Gastrocnemius medialis (tissue), 4 donors: Measurements from ENCODE around the gene SLC15A3. TPM values are rescaled to one million over a fixed set of nuclear protein-coding genes. Genes with fewer than 3 reads are reported as not detected.

ENCODE experiments used
- ATAC-seq, 2 donors: fragments of 150-250 bp; one replicate each; pipeline ENCODE4 v1.9.1; 2016
- DNase-seq, 2 donors: peaks; one replicate each; pipeline ENCODE4 v3.0.0-alpha.2; 2019
- H3K27ac ChIP-seq, 4 donors: fragments of 200-600 bp; sonication (generic); 1 replicate in 1 of 4; 2 replicates in 3 of 4; pipeline ENCODE4 v1.5.1; 2016 to 2018; ENCODE audit warnings: mild to moderate bottlenecking in 2 of 4, moderate library complexity in 1 of 4
- H3K27me3 ChIP-seq, 3 donors: fragments of 200-600 bp; sonication (generic) in 2 of 3; 1 replicate in 1 of 3; 2 replicates in 2 of 3; pipeline versions ENCODE4 v1.5.1 to v1.6.0; 2016 to 2019; ENCODE audit warnings: mild to moderate bottlenecking in 1 of 3, moderate library complexity in 1 of 3
- H3K36me3 ChIP-seq, 2 donors: fragments of 200-600 bp; sonication (generic) in 1 of 2; one replicate each; pipeline ENCODE4 v1.5.1; 2017 to 2018
- H3K4me1 ChIP-seq, 2 donors: fragments of 200-600 bp; sonication (generic) in 1 of 2; one replicate each; pipeline ENCODE4 v1.5.1; 2016 to 2017; ENCODE audit warnings: mild to moderate bottlenecking in 2 of 2
- H3K4me3 ChIP-seq, 4 donors: fragments of 200-600 bp; sonication (generic) in 3 of 4; 1 replicate in 1 of 4; 2 replicates in 3 of 4; pipeline ENCODE4 v1.5.1; 2016 to 2019; ENCODE audit warnings: mild to moderate bottlenecking in 2 of 4
- H3K9me3 ChIP-seq, 3 donors: fragments of 200-600 bp; sonication (generic) in 2 of 3; 1 replicate in 1 of 3; 2 replicates in 2 of 3; pipeline ENCODE4 v1.5.1; 2016 to 2019
- CTCF ChIP-seq, 5 experiments: fragments of 450-650 bp in 3 of 5; fragments of 200-600 bp in 2 of 5; sonication (generic) in 2 of 5; IDR thresholded peaks in 4 of 5; conservative IDR thresholded peaks in 1 of 5; 1 replicate in 4 of 5; 2 replicates in 1 of 5; pipeline ENCODE4 v1.5.1; 2016 to 2019; ENCODE audit warnings: antibody characterized with exemption in 5 of 5, mild to moderate bottlenecking in 3 of 5, moderate library complexity in 3 of 5
- POLR2A ChIP-seq, 2 donors: fragments of 450-650 bp; IDR thresholded peaks; one replicate each; pipeline ENCODE4 v1.6.1; 2017; ENCODE audit warnings: antibody characterized with exemption in 2 of 2, mild to moderate bottlenecking in 2 of 2, moderate library complexity in 2 of 2
- in situ Hi-C, 4 donors: fragments of 200-750 bp; cut with MboI; loops; one replicate each; pipeline versions ENCODE4 v1.15.0 to v1.8.0; 2017; ENCODE audit warnings: low sequenced_read_pairs in 4 of 4
- intact Hi-C: fragments of 100-400 bp; cut with DNase I; formaldehyde crosslinking; loops from one replicate; pipeline ENCODE4 v1.15.1; 2023; ENCODE audit warnings: low total_unique reads
- total RNA-seq, 4 donors: library from RNA; depleted of rRNA; stranded (reverse); fragments of >200 nt; gene quantifications; one replicate each; pipeline versions ENCODE4 v1.1.0 to v1.2.3, GENCODE V29; 2016

The SLC15A3 gene
- total RNA-seq, 4 donors from 2014 or later = 2.8 to 6.9 (median 6.0) TPM

DNA sequence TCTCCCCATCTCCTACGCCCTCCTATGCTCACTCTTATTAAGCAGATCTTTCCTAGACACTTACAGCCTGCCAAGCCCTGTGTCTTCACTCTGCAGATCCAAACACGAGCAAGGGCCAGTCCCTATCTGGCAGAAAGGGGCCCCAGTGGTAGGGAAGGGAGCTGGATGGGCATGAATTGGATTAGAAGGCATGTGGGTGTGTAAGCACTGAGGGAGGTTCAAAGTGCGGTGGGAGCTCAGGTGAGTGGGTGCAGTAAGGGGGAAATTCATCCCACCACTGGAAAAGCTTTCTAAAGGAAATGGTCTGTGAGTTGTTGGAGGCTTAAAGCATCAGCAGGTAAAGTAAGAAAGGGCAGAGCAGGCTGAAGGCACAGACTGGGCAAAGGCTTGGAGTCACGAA is 22.2 kb downstream of the SLC15A3 start:
- peaks cover 0 to 7% of the 10 kb centered on the region in 2 donors for H3K4me1 ChIP-seq
- DNase-seq = no peak
- H3K27ac ChIP-seq = no peak overlapping the region
- H3K36me3 ChIP-seq = no peaks in the 10 kb centered on the region
- H3K27me3 ChIP-seq = peaks cover 10 to 26% (median 18%) of the 10 kb centered on the region in 3 donors
- in situ Hi-C loops (no loop called here), intact Hi-C loops (no loop called here)
- H3K9me3 ChIP-seq = no peaks in the 10 kb centered on the region
- no peak overlapping the region for H3K4me3 ChIP-seq
- no peak for ATAC-seq
- TF ChIP-seq POLR2A (IDR thresholded peaks at IDR 0.05) = no peak
- no peak for TF ChIP-seq CTCF (IDR thresholded peaks at IDR 0.05 in 4 of 5, conservative IDR thresholded peaks at IDR 0.05 in 1 of 5)

GRCh38 chr11:60928563-60929001 is 23.4 kb downstream of the SLC15A3 start:
- in situ Hi-C loops (no loop called here), intact Hi-C loops (no loop called here)
- ATAC-seq (no peak), DNase-seq (peak in 1 of 2 donors; percentile 10)
- H3K4me1 ChIP-seq = peaks cover 6 to 16% of the 10 kb centered on the region in 2 donors
- H3K27me3 ChIP-seq = peaks cover 10 to 29% (median 21%) of the 10 kb centered on the region in 3 donors
- H3K4me3 ChIP-seq = no peak overlapping the region
- H3K9me3 ChIP-seq = no peaks in the 10 kb centered on the region
- H3K27ac ChIP-seq = no peak overlapping the region
- no peak for TF ChIP-seq CTCF (IDR thresholded peaks at IDR 0.05 in 4 of 5, conservative IDR thresholded peaks at IDR 0.05 in 1 of 5)
- no peak for TF ChIP-seq POLR2A (IDR thresholded peaks at IDR 0.05)
- H3K36me3 ChIP-seq = no peaks in the 10 kb centered on the region

GRCh38 chr11:60927600-60927999 is 24.4 kb downstream of the SLC15A3 start:
- Histone ChIP-seq H3K4me1 (peaks cover 6 to 16% of the 10 kb centered on the region in 2 donors), H3K36me3 (peaks cover 0 to 5% of the 10 kb centered on the region in 2 donors), H3K27me3 (peaks cover 10 to 29% (median 21%) of the 10 kb centered on the region in 3 donors), H3K4me3 (no peak overlapping the region), H3K9me3 (no peaks in the 10 kb centered on the region), H3K27ac (no peak overlapping the region)
- in situ Hi-C loops = no loop called here
- TF ChIP-seq CTCF (IDR thresholded peaks at IDR 0.05 in 4 of 5, conservative IDR thresholded peaks at IDR 0.05 in 1 of 5) (no peak), POLR2A (IDR thresholded peaks at IDR 0.05) (no peak)
- DNase-seq (no peak), ATAC-seq (no peak)
- intact Hi-C loops = no loop called here

DNA sequence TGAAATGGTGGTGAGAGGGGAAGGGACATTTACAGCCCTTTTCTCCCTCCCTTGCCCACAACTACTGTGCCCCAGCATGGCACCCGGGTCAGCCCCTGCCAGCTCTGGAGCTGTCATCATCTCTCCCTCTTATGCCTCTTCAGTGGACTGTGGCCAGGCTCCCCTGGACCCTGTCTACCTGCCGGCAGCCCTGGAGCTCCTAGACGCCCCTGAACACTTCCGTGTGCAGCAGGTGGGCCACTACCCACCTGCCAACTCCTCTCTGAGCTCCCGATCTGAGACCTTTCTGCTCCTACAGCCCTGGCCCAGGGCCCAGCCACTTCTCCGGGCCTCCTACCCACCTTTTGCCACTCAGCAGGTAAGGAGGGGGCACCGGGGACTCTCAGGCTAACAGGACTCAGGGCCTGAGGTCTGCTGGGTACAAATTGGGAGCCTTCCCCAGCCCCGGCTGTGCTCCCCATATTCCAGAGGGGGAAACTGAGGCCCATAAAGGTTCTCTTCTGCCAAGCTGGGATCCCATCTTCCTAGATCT is 24.8 kb downstream of the SLC15A3 start:
- peaks cover 0 to 10% of the 10 kb centered on the region in 2 donors for H3K36me3 ChIP-seq
- in situ Hi-C loops = no loop called here
- no peak overlapping the region for H3K4me3 ChIP-seq
- no peak for TF ChIP-seq POLR2A (IDR thresholded peaks at IDR 0.05)
- no peak for TF ChIP-seq CTCF (IDR thresholded peaks at IDR 0.05 in 4 of 5, conservative IDR thresholded peaks at IDR 0.05 in 1 of 5)
- H3K27ac ChIP-seq = no peak overlapping the region
- intact Hi-C loops = no loop called here
- no peak for ATAC-seq
- DNase-seq = no peak
- H3K9me3 ChIP-seq = no peaks in the 10 kb centered on the region
- peaks cover 10 to 29% (median 21%) of the 10 kb centered on the region in 3 donors for H3K27me3 ChIP-seq
- peaks cover 6 to 16% of the 10 kb centered on the region in 2 donors for H3K4me1 ChIP-seq

GRCh38 chr11:60926500-60926899 is 25.5 kb downstream of the SLC15A3 start:
- Histone ChIP-seq H3K27ac (no peak overlapping the region), H3K4me3 (no peak overlapping the region), H3K9me3 (no peaks in the 10 kb centered on the region), H3K36me3 (peaks cover 0 to 16% of the 10 kb centered on the region in 2 donors), H3K4me1 (peaks cover 6 to 16% of the 10 kb centered on the region in 2 donors), H3K27me3 (peaks cover 10 to 29% (median 21%) of the 10 kb centered on the region in 3 donors)
- DNase-seq (no peak), ATAC-seq (no peak)
- TF ChIP-seq POLR2A (IDR thresholded peaks at IDR 0.05) (no peak), CTCF (IDR thresholded peaks at IDR 0.05 in 4 of 5, conservative IDR thresholded peaks at IDR 0.05 in 1 of 5) (no peak)
- in situ Hi-C loops = no loop called here
- intact Hi-C loops = no loop called here
